Measurements from ENCODE around the gene PTPN14.
"Not testable (repeated sequence)": the region's sequence is repeated elsewhere in the genome, so short reads cannot be mapped to it uniquely, and the experiment has no call there.

The PTPN14 gene

DNA sequence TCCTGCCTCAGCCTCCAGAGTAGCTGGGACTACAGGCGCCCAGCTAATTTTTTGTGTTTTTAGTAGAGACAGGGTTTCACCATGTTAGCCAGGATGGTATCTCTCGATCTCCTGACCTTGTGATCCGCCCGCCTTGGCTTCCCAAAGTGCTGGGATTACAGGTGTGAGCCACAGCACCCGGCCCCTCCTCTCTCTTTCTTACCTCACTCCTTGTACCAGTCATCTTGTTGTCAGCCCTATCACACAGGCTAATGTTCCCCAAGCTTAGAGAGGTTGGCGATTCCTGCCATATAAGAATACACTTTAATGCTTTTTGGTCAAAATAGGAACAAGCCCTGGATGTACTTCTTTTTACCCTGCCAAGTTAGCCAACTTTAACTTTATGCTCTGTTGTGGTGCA, 57.2 kb downstream of the PTPN14 start:
- H3K27ac Mint-ChIP-seq; DNase-seq; H3K9me3 Mint-ChIP-seq; H3K4me1 Mint-ChIP-seq (ENCODE audit: low read depth); H3K36me3 Mint-ChIP-seq (ENCODE audit: low read depth); H3K4me3 Mint-ChIP-seq: not testable (repeated sequence)
- H3K27me3 Mint-ChIP-seq, result peaks cover 21% of the 10 kb centered on the region

DNA sequence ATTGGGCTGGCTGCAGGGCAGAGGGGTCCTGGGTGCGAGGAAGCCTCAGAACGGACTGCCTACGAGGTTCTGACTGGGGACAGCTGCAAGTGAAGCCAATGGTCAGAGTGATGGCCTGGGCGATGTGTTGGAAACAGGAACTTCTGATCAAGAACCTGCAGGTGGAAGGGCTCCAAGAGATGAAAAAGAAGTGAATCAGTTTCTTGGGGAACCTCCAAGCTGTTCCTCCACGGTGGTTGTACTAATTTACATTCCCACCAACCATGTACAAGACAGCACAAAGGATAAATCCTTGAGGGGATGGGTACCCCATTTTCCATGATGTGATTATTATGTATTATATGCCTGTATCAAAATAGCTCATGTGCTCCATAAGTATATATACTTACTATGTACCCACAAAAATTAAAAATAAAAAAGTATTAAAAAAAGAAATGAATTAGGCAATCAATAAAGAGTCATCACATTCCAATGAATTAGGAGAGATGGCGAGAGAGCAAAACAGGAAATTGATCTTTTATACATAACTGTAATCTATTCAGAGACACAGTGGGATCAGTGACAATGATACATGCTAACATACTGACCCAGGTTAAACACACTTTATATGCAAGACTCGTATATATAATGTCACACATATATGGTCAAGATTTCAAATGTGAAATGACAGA, 58.1 kb downstream of the PTPN14 start:
- H3K9me3 Mint-ChIP-seq, result no peaks in the 10 kb centered on the region
- no peaks in the 10 kb centered on the region for H3K4me1 Mint-ChIP-seq (ENCODE audit: low read depth)
- peaks cover 21% of the 10 kb centered on the region for H3K27me3 Mint-ChIP-seq
- DNase-seq, result no peak
- H3K4me3 Mint-ChIP-seq, result no peak overlapping the region
- H3K27ac Mint-ChIP-seq, result no peak overlapping the region
- H3K36me3 Mint-ChIP-seq (ENCODE audit: low read depth), result no peaks in the 10 kb centered on the region

DNA sequence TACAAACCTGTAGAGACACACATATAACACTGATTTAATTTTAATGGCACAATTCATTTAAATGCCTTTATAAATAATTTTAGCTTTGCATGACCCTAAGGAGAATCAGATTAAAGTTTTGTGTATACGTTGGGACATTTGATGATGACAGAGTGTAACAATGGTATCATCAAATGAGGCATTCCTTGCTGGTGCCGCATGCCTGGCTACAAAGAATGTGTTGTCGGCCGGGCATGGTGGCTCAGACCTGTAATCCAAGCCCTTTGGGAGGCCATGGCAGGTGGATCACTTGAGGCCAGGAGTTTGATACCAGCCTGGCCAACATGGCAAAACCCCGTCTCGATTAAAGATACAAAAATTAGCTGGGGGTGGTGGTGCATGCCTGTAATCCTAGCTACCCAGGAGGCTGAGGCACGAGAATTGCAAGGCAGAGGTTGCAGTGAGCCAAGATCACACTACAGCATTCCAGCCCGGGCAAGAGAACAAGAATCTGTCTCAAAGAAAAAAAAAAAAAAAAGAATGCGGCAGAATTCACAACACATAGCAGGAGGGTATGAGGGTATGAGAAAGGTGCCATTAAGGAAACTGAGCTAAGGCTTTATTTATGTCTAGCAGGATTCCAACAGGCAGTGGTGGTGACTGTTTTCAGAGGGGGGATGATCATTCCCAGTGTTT, 58.9 kb downstream of the PTPN14 start:
- H3K9me3 Mint-ChIP-seq, result no peaks in the 10 kb centered on the region
- H3K27me3 Mint-ChIP-seq, result peaks cover 19% of the 10 kb centered on the region
- no peak overlapping the region for H3K4me3 Mint-ChIP-seq
- DNase-seq, result no peak
- H3K27ac Mint-ChIP-seq, result no peak overlapping the region
- H3K4me1 Mint-ChIP-seq (ENCODE audit: low read depth), result no peaks in the 10 kb centered on the region
- no peaks in the 10 kb centered on the region for H3K36me3 Mint-ChIP-seq (ENCODE audit: low read depth)

DNA sequence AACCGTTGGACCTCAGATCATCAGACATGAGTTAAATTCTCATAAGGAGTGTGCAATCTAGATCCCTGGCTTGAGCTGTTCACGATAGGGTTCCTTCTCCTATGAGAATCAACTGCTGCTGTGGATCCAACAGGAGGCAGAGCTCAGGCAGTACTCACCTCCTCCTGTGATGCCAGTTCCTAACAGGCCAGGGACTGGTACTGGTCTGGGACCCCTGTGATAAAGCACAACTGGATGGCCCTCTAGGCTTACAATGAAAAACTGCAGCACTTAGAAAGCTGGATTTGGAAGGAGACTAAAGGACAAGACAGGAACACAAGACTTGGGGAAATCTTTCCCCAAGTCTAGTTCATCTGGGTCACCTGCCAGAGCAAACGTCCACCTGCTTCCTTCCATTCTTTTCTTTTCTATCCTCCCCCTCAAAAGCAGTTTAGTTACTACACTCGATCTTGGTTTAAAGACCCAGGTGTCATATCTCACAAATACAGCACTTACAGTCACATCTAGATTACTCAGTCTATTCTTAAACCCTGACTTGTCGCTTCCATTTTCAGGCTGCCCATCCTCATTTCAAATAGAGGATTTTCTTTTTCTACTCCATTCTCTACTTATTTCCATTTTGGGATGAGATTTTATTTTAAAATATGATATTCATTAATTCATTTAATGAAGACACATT, 59.8 kb downstream of the PTPN14 start:
- no peak overlapping the region for H3K27ac Mint-ChIP-seq
- H3K9me3 Mint-ChIP-seq, result no peaks in the 10 kb centered on the region
- no peaks in the 10 kb centered on the region for H3K4me1 Mint-ChIP-seq (ENCODE audit: low read depth)

DNA sequence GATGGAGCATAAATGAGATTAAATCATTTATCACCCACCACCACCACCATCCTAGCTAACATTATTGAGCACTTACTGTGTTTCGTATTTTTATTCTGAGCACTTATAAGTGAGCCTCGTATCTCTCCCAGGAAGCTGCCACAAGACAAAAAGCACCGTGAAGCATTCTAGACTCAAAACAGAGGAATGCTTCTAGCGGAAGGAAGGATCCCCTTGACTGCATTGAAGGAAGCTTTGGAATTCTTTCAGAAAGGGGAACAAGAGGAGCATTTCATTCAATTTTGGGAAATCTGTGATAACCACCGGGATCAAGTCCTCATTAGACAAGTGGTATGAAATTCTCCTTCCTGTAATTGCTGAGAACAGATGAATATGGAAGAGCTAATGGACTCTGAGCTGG, 66.3 kb downstream of the PTPN14 start:
- Mint-ChIP-seq H3K4me3 (no peak overlapping the region), H3K9me3 (no peaks in the 10 kb centered on the region), H3K36me3 (ENCODE audit: low read depth) (no peaks in the 10 kb centered on the region), H3K27ac (no peak overlapping the region), H3K27me3 (peaks cover 8% of the 10 kb centered on the region), H3K4me1 (ENCODE audit: low read depth) (no peaks in the 10 kb centered on the region)
- no peak for DNase-seq

More for the DNA sequence above, 59.8 kb downstream of the PTPN14 start:
- no peak for DNase-seq
- peaks cover 17% of the 10 kb centered on the region for H3K27me3 Mint-ChIP-seq
- H3K4me3 Mint-ChIP-seq, result no peak overlapping the region
- H3K36me3 Mint-ChIP-seq (ENCODE audit: low read depth), result no peaks in the 10 kb centered on the region

DNA sequence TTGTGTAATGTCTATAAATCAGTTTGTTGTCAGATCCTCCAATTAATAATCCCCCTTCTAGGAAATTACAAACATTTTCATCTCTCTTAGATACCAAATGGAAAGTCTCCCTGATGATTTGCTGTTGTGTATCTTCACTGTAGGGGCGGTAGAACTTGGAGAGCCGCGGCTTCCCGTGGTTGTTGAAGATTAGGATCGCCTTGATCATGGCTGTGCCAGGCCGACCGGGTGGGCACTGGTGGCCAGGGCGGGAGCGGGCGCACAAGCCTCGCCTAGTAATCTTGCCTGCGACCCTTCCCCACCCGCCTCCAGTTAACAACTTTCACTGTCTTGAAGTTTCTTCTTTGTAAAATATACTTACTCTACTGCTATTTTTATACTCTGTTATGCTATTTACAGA, 68.2 kb downstream of the PTPN14 start:
- H3K27me3 Mint-ChIP-seq; H3K4me1 Mint-ChIP-seq (ENCODE audit: low read depth); DNase-seq; H3K27ac Mint-ChIP-seq; H3K4me3 Mint-ChIP-seq; H3K9me3 Mint-ChIP-seq; H3K36me3 Mint-ChIP-seq (ENCODE audit: low read depth): not testable (repeated sequence)

DNA sequence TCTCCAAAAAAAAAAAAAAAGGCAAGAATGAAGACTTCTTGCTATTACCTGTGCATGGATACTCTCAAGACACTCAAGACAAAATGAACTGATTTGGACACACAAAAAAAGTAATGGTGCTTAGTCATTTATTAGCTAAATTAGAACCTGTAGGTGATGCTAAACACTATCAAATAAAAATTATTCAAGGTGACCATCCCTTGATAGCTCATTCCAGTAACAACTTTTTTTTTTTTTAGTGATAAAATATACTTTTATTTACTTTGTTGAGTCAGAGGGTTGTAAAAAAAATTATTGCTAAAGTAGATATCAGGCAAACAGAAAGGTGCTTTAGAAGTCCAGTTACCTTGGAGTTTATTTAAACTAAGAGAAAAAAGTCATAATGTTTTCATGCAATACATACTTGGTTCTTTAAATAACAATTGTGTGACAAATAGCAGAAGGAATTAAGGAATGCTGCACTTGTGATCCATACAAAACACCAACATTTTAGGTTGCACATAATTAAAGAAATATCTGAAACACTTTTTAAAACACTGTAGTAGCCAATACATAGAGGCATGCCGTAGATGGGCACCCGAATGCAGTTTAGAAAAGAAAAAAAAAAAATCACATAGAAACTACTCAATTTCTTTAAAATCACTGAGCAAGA, 69.3 kb downstream of the PTPN14 start:
- H3K4me3 Mint-ChIP-seq; H3K4me1 Mint-ChIP-seq (ENCODE audit: low read depth); H3K9me3 Mint-ChIP-seq: not testable (repeated sequence)

DNA sequence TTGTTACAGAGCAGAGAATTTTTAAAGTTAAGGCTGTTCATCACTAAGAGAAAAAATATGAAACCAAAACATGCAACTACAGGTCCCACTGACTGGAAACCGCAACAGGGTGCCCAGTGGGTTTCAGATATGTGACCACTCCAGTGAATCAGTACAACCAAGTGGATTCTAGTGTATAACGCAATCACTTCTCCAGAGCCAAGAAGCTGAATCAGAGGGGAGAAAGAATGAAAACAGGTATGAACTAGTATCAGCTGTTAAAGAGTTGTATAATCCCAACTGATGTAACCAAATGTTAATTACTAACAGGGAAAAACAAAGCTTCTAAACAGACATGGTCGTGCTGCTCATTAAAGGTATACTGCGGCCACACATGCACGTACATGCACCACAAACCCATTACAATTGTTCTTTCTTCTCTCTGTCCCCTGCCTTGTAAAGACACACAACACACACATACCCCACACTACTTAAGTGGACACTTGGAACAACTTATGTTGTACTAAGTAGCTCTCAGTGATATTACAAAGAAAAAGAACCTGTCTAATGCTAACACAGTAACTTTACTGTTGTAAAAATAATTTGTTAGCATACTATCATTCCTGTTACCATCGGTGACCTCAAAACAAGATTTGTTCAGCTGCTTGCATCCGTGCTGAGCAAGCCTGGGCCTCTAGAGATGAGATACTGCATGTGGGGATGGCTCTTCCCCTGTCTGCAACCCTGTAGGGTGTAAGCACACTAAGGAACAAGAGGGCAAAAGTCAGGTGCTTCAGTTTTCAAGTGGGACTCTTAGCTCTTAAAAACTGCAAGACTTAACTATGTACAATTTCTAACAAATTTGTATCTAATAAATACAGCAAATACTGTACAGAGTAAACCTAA, 74.2 kb downstream of the PTPN14 start:
- Mint-ChIP-seq H3K4me1 (ENCODE audit: low read depth) (no peaks in the 10 kb centered on the region), H3K27me3 (peaks cover 26% of the 10 kb centered on the region), H3K4me3 (no peak overlapping the region), H3K27ac (no peak overlapping the region), H3K36me3 (ENCODE audit: low read depth) (no peaks in the 10 kb centered on the region), H3K9me3 (no peaks in the 10 kb centered on the region)
- no peak for DNase-seq

More for the DNA sequence above, 69.3 kb downstream of the PTPN14 start:
- not testable (repeated sequence) for DNase-seq; H3K27ac Mint-ChIP-seq; H3K36me3 Mint-ChIP-seq (ENCODE audit: low read depth); H3K27me3 Mint-ChIP-seq

DNA sequence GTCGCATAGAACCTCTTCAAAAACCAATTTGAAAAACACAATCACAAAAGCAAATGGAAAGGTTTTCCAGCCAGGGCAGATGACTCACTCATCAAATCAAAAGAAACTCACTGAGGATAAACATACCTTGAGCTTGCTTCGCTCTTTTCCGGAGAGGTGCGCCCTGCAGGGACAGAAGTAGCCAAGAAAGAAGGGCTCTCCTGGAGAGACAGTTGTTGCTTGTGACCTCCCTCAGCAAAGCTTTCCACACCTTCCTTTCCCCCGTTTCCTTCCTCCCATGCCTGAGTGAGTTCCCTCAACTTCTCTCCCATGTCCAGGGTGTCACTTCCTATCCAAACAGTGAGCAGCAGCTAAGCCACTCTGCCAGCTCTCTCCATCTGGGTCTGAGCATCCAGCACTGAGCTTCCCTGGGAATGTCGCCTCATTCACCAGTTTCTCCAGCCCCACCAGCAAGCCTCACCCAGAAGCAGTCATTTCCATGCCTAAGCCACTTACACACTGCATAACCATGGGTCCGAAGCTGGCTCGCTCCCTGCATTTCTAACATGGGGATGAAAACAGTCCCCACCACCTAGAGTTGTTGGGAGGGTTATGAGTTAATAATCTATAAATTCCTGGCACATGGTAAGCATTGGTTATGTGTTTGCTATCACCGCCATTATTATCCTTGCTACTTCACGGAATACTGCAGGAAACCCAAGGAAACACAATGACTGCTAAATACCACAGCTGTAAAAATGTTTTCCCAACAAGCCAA, 75.0 kb downstream of the PTPN14 start:
- no peak for DNase-seq
- Mint-ChIP-seq H3K9me3 (no peaks in the 10 kb centered on the region), H3K4me3 (no peak overlapping the region), H3K27me3 (peaks cover 26% of the 10 kb centered on the region), H3K4me1 (ENCODE audit: low read depth) (peaks cover 6% of the 10 kb centered on the region), H3K36me3 (ENCODE audit: low read depth) (no peaks in the 10 kb centered on the region), H3K27ac (no peak overlapping the region)

DNA sequence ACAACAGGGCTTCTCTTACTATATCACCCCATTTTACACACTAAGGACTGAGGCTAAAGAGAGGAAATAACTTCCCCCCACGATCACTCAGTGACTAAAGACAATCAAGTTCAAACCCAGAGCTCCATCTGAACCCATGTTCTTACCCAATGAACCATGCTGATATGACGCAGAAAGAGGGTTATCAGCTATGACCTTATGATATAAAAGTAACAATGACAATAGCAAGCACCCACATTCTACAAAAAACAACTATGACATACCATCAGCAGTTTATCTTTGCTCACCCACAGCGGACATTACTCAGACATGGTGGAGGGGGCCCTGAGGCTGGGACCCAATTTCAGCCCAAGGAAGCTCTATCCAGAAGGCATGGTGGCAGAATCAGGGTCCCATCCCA, 75.7 kb downstream of the PTPN14 start:
- Mint-ChIP-seq H3K27ac (no peak overlapping the region), H3K9me3 (no peaks in the 10 kb centered on the region), H3K36me3 (ENCODE audit: low read depth) (no peaks in the 10 kb centered on the region), H3K27me3 (peaks cover 24% of the 10 kb centered on the region), H3K4me1 (ENCODE audit: low read depth) (peaks cover 8% of the 10 kb centered on the region), H3K4me3 (no peak overlapping the region)
- DNase-seq, result no peak

DNA sequence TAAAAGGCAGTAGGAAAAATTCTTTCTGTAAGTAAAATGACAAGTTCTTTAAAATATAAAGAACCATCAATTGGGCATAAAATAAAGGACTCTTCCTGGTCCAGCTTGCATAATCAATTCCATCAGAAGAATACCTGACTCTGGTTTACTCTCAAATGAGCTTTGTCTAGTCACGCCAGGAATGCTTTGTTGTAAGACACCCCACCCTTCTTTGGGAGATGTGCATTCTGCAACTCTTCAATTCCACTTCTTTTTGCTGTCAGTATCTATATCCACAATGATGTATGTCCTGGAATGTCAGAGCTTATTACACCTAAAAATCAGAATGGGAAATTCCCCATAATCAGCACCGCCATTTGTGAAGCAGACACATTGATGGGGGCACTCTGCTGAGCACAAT, 76.1 kb downstream of the PTPN14 start:
- Mint-ChIP-seq H3K4me1 (ENCODE audit: low read depth) (peaks cover 8% of the 10 kb centered on the region), H3K27ac (no peak overlapping the region), H3K4me3 (no peak overlapping the region), H3K27me3 (peaks cover 22% of the 10 kb centered on the region), H3K9me3 (no peaks in the 10 kb centered on the region), H3K36me3 (ENCODE audit: low read depth) (no peaks in the 10 kb centered on the region)
- DNase-seq, result no peak

DNA sequence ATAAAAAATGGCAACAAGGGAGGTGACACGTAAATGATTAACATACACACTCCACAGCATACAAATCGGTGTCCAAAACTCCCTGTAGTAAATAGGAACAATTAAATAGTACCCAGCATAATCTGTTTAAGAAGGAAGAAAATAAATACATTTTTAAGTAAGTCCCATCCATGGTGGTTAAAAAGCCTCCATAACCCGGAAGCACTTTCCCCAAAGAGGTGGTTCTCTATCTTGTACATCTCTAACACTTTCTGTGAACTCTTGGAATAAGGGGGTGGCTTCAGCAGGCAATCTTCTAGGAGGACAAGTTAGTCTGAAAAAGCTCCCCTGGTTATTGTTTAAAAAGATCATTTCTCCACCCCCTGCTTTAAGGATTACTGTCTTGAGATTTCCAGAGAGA, 76.9 kb downstream of the PTPN14 start:
- Mint-ChIP-seq H3K27me3 (peaks cover 22% of the 10 kb centered on the region), H3K9me3 (no peaks in the 10 kb centered on the region), H3K4me1 (ENCODE audit: low read depth) (peaks cover 8% of the 10 kb centered on the region), H3K36me3 (ENCODE audit: low read depth) (no peaks in the 10 kb centered on the region), H3K4me3 (no peak overlapping the region), H3K27ac (no peak overlapping the region)
- DNase-seq, result no peak

DNA sequence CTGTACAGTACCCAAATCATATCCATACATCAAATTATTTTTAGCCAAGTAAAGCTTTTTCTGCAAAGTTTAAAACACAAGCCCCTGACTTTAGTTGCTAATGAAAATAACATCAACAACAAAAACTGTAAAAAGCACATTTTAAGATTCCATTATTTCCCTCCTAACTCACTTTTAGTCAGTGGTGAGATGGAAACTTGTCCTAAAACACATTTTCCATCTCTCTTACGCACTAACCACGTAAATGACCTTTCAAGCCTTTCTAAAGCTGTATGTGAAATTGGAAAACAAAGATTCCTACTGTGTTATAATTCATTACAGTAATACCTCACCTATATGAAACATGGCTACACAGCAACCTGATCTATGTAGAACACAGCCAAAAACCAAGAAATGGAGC, 77.5 kb downstream of the PTPN14 start:
- H3K27ac Mint-ChIP-seq, result no peak overlapping the region
- no peaks in the 10 kb centered on the region for H3K9me3 Mint-ChIP-seq
- peaks cover 23% of the 10 kb centered on the region for H3K27me3 Mint-ChIP-seq
- no peak for DNase-seq
- H3K4me3 Mint-ChIP-seq, result no peak overlapping the region
- peaks cover 8% of the 10 kb centered on the region for H3K4me1 Mint-ChIP-seq (ENCODE audit: low read depth)
- H3K36me3 Mint-ChIP-seq (ENCODE audit: low read depth), result no peaks in the 10 kb centered on the region
